ENCODE results near the gene MYCBPAP. TPM values are rescaled to one million over a fixed set of nuclear protein-coding genes. Genes with fewer than 3 reads are reported as not detected.

The MYCBPAP gene
- total and polyA plus RNA-seq, 3 donors from 2014 or later: 75.9 to 315 (median 91.7) TPM

- TF ChIP-seq, protein P1, sequence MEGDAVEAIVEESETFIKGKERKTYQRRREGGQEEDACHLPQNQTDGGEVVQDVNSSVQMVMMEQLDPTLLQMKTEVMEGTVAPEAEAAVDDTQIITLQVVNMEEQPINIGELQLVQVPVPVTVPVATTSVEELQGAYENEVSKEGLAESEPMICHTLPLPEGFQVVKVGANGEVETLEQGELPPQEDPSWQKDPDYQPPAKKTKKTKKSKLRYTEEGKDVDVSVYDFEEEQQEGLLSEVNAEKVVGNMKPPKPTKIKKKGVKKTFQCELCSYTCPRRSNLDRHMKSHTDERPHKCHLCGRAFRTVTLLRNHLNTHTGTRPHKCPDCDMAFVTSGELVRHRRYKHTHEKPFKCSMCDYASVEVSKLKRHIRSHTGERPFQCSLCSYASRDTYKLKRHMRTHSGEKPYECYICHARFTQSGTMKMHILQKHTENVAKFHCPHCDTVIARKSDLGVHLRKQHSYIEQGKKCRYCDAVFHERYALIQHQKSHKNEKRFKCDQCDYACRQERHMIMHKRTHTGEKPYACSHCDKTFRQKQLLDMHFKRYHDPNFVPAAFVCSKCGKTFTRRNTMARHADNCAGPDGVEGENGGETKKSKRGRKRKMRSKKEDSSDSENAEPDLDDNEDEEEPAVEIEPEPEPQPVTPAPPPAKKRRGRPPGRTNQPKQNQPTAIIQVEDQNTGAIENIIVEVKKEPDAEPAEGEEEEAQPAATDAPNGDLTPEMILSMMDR (IDR thresholded peaks at IDR 0.05): no peak
- no peak for TF ChIP-seq POLR2A (IDR thresholded peaks at IDR 0.05)
- intact Hi-C loops (cut with DNase I; ENCODE audit: low total_unique reads): no loop called here
- DNase-seq: no peak
Observed at GRCh38 chr17:50580646-50581045, 72.4 kb downstream of the MYCBPAP start.

More at GRCh38 chr17:50580646-50581045, 72.4 kb downstream of the MYCBPAP start:
- Histone ChIP-seq H3K27me3 (no peaks in the 10 kb centered on the region), H3K9me3 (no peaks in the 10 kb centered on the region), H3K27ac (no peak overlapping the region), H3K36me3 (ENCODE audit: low read depth, missing control alignments) (no peaks in the 10 kb centered on the region), H3K4me1 (no peaks in the 10 kb centered on the region), H3K4me3 (no peak overlapping the region)
- 95 to 100% methylated on average over 3 to 9 of the region's 9 CpGs for WGBS, 2 donors

Other genes starting within 250 kb of the MYCBPAP start
- gene TMEM92, start 234.0 kb upstream of the MYCBPAP start, total RNA-seq: 1 to 10 TPM in 1 of 2 donors, under 1 TPM in 1; 0.93 to 1.5 TPM
- 0.44 TPM for gene TMEM92, start 234.0 kb upstream of the MYCBPAP start, polyA plus RNA-seq (ENCODE audit: insufficient read depth, low read depth, low replicate concordance)
- gene XYLT2, start 162.3 kb upstream of the MYCBPAP start, total RNA-seq: 10 to 100 TPM; 37.6 to 47.4 TPM
- gene XYLT2, start 162.3 kb upstream of the MYCBPAP start, polyA plus RNA-seq (ENCODE audit: insufficient read depth, low read depth, low replicate concordance): 44.1 TPM
- gene MRPL27, start 135.3 kb upstream of the MYCBPAP start, total RNA-seq: 10 to 100 TPM; 54.5 to 69.1 TPM
- 65.1 TPM for gene MRPL27, start 135.3 kb upstream of the MYCBPAP start, polyA plus RNA-seq (ENCODE audit: insufficient read depth, low read depth, low replicate concordance)
- 10 to 100 TPM; 15.6 to 19.3 TPM for gene EME1, start 135.2 kb upstream of the MYCBPAP start, total RNA-seq
- 22.8 TPM for gene EME1, start 135.2 kb upstream of the MYCBPAP start, polyA plus RNA-seq (ENCODE audit: insufficient read depth, low read depth, low replicate concordance)
- gene LRRC59, start 110.9 kb upstream of the MYCBPAP start, total RNA-seq: 10 to 100 TPM; 56.0 to 62.2 TPM
- gene LRRC59, start 110.9 kb upstream of the MYCBPAP start, polyA plus RNA-seq (ENCODE audit: insufficient read depth, low read depth, low replicate concordance): 74.4 TPM
- 10 to 100 TPM; 39.4 to 60.1 TPM for gene ACSF2, start 82.2 kb upstream of the MYCBPAP start, total RNA-seq
- 37.7 TPM for gene ACSF2, start 82.2 kb upstream of the MYCBPAP start, polyA plus RNA-seq (ENCODE audit: insufficient read depth, low read depth, low replicate concordance)
- under 1 TPM; 0.79 to 0.81 TPM for gene CHAD, start 39.6 kb upstream of the MYCBPAP start, total RNA-seq
- 2.9 TPM for gene CHAD, start 39.6 kb upstream of the MYCBPAP start, polyA plus RNA-seq (ENCODE audit: insufficient read depth, low read depth, low replicate concordance)
- gene RSAD1, start 29.6 kb upstream of the MYCBPAP start, total RNA-seq: 10 to 100 TPM; 35.7 to 38.0 TPM
- gene RSAD1, start 29.6 kb upstream of the MYCBPAP start, polyA plus RNA-seq (ENCODE audit: insufficient read depth, low read depth, low replicate concordance): 25.3 TPM
- 1 to 10 TPM; 4.9 to 6.3 TPM for gene EPN3, start 24.3 kb downstream of the MYCBPAP start, total RNA-seq
- gene EPN3, start 24.3 kb downstream of the MYCBPAP start, polyA plus RNA-seq (ENCODE audit: insufficient read depth, low read depth, low replicate concordance): 6.3 TPM
- gene SPATA20, start 38.7 kb downstream of the MYCBPAP start, total RNA-seq: 100 to 1,000 TPM; 207 to 338 TPM
- 264 TPM for gene SPATA20, start 38.7 kb downstream of the MYCBPAP start, polyA plus RNA-seq (ENCODE audit: insufficient read depth, low read depth, low replicate concordance)
- gene CACNA1G, start 52.3 kb downstream of the MYCBPAP start, total RNA-seq: 1 to 10 TPM; 1.3 to 1.7 TPM
- gene CACNA1G, start 52.3 kb downstream of the MYCBPAP start, polyA plus RNA-seq (ENCODE audit: insufficient read depth, low read depth, low replicate concordance): 1.7 TPM
- 10 to 100 TPM in 1 of 2 donors, 1 to 10 TPM in 1; 10.0 to 12.1 TPM for gene ABCC3, start 126.4 kb downstream of the MYCBPAP start, total RNA-seq
- 15.4 TPM for gene ABCC3, start 126.4 kb downstream of the MYCBPAP start, polyA plus RNA-seq (ENCODE audit: insufficient read depth, low read depth, low replicate concordance)
- 10 to 100 TPM; 24.3 to 31.7 TPM for gene ANKRD40, start 199.5 kb downstream of the MYCBPAP start, total RNA-seq
- gene ANKRD40, start 199.5 kb downstream of the MYCBPAP start, polyA plus RNA-seq (ENCODE audit: insufficient read depth, low read depth, low replicate concordance): 24.7 TPM
- 100 to 1,000 TPM; 115 to 160 TPM for gene LUC7L3, start 211.2 kb downstream of the MYCBPAP start, total RNA-seq
- 37.4 TPM for gene LUC7L3, start 211.2 kb downstream of the MYCBPAP start, polyA plus RNA-seq (ENCODE audit: insufficient read depth, low read depth, low replicate concordance)

Measured in testis (tissue), 3 donors.